ENCODE data around the gene LRRK1.

- no peak for TF ChIP-seq EZH2phosphoT487 (IDR thresholded peaks at IDR 0.05; ENCODE audit: insufficient read depth, low read depth)
- no peak for TF ChIP-seq EZH2 (IDR thresholded peaks at IDR 0.05; ENCODE audit: insufficient read depth, poor library complexity, severe bottlenecking)
Measured at GRCh38 chr15:101088271-101088670, 169.1 kb downstream of the LRRK1 start.
